ENCODE data around the gene ITGA4. TPM values are rescaled to one million over a fixed set of nuclear protein-coding genes. Genes with fewer than 3 reads are reported as not detected.

ITGA4 gene
- total RNA-seq, 1 experiment from 2014 or later = 4.6 TPM

DNA sequence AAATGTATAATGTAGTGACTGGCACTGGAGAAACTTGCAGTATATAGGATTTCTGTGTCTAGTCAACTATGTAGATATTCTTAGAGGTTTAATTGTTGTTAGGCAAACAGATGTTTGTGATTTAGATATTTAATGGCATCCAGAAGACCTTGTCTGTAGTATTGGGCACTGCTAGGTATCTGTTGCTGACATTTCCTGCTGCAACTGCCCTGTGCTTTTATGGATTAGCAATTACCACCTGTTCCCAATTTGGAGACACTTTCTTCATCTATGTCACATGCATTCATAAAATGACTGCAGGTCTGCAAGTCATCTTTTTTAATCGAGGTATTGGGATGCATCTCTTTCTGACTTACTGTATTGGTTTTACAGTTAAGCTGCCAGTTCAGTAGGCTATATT, 71.3 kb downstream of the ITGA4 start:
- intact Hi-C loops (cut with micrococcal nuclease; ENCODE audit: unreplicated experiment) = no loop called here
- no peak overlapping the region for H3K4me3 ChIP-seq (ENCODE audit: low read depth, low read length, poor library complexity, severe bottlenecking)
- no peaks in the 10 kb centered on the region for H3K27me3 ChIP-seq (replicated peaks; ENCODE audit: insufficient read depth, low read depth, low read length, poor library complexity)
- TF ChIP-seq, protein P1, sequence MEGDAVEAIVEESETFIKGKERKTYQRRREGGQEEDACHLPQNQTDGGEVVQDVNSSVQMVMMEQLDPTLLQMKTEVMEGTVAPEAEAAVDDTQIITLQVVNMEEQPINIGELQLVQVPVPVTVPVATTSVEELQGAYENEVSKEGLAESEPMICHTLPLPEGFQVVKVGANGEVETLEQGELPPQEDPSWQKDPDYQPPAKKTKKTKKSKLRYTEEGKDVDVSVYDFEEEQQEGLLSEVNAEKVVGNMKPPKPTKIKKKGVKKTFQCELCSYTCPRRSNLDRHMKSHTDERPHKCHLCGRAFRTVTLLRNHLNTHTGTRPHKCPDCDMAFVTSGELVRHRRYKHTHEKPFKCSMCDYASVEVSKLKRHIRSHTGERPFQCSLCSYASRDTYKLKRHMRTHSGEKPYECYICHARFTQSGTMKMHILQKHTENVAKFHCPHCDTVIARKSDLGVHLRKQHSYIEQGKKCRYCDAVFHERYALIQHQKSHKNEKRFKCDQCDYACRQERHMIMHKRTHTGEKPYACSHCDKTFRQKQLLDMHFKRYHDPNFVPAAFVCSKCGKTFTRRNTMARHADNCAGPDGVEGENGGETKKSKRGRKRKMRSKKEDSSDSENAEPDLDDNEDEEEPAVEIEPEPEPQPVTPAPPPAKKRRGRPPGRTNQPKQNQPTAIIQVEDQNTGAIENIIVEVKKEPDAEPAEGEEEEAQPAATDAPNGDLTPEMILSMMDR (conservative IDR thresholded peaks at IDR 0.05; ENCODE audit: low read depth, low read length) = no peak
- TF ChIP-seq EZH2 (IDR thresholded peaks at IDR 0.05; ENCODE audit: borderline replicate concordance, low read depth, low read length, poor library complexity, severe bottlenecking) = no peak
- BruUV-seq (replicated peaks) = no TSS peak
- POLR2A ChIA-PET (ENCODE audit: low non-redundant PET) = no interaction called here
- DNase-seq (ENCODE audit: low spot score) = no peak
- H3K27ac ChIP-seq (ENCODE audit: low read depth, low read length, poor library complexity, severe bottlenecking) = no peak overlapping the region
- no peaks in the 10 kb centered on the region for H3K36me3 ChIP-seq (ENCODE audit: insufficient read depth, low read length, poor library complexity, severe bottlenecking)
- no peaks in the 10 kb centered on the region for H3K9me3 ChIP-seq (ENCODE audit: low read depth, low read length, poor library complexity, severe bottlenecking)
- H3K4me1 ChIP-seq (ENCODE audit: insufficient read depth, low read length, poor library complexity, severe bottlenecking) = no peaks in the 10 kb centered on the region
- CTCF ChIA-PET = no interaction called here

DNA sequence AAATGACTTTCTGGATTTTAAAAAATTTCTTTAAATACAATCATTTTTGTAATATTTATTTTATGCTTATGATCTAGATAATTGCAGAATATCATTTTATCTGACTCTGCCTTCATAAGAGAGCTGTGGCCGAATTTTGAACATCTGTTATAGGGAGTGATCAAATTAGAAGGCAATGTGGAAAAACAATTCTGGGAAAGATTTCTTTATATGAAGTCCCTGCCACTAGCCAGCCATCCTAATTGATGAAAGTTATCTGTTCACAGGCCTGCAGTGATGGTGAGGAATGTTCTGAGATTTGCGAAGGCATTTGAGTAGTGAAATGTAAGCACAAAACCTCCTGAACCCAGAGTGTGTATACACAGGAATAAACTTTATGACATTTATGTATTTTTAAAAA, 79.5 kb downstream of the ITGA4 start:
- no peaks in the 10 kb centered on the region for H3K9me3 ChIP-seq (ENCODE audit: low read depth, low read length, poor library complexity, severe bottlenecking)
- H3K4me1 ChIP-seq (ENCODE audit: insufficient read depth, low read length, poor library complexity, severe bottlenecking) = no peaks in the 10 kb centered on the region
- no peak overlapping the region for H3K4me3 ChIP-seq (ENCODE audit: low read depth, low read length, poor library complexity, severe bottlenecking)
- intact Hi-C loops (cut with micrococcal nuclease; ENCODE audit: unreplicated experiment) = no loop called here
- H3K27me3 ChIP-seq (replicated peaks; ENCODE audit: insufficient read depth, low read depth, low read length, poor library complexity) = no peaks in the 10 kb centered on the region
- ChIA-PET CTCF (no interaction called here), POLR2A (ENCODE audit: low non-redundant PET) (no interaction called here)
- no peaks in the 10 kb centered on the region for H3K36me3 ChIP-seq (ENCODE audit: insufficient read depth, low read length, poor library complexity, severe bottlenecking)
- DNase-seq (ENCODE audit: low spot score) = no peak
- H3K27ac ChIP-seq (ENCODE audit: low read depth, low read length, poor library complexity, severe bottlenecking) = no peak overlapping the region
- TF ChIP-seq, protein P1 (conservative IDR thresholded peaks at IDR 0.05; ENCODE audit: low read depth, low read length) = no peak
- BruUV-seq (replicated peaks) = no TSS peak

DNA sequence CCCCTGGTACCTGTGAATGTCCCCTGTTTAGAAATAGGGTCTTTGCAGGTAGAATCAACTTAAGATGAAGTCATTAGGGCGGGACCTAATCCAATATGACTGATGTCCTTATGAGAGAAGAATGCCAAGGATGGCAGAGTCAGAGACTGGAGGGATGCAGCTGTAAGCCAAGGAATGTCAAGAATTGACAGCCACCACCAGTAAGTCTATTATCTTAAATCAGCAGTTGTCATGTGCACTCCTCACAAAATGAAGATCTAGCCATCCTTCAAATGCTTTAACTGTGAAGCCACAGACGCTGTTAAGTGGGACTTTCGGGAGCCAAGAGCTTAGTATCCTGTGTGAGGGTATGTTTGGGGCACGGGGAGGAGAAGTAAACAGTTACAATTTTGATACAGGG, 83.2 kb downstream of the ITGA4 start:
- Histone ChIP-seq H3K9me3 (ENCODE audit: low read depth, low read length, poor library complexity, severe bottlenecking) (no peaks in the 10 kb centered on the region), H3K4me1 (ENCODE audit: insufficient read depth, low read length, poor library complexity, severe bottlenecking) (no peaks in the 10 kb centered on the region), H3K27me3 (replicated peaks; ENCODE audit: insufficient read depth, low read depth, low read length, poor library complexity) (no peaks in the 10 kb centered on the region), H3K27ac (ENCODE audit: low read depth, low read length, poor library complexity, severe bottlenecking) (no peak overlapping the region), H3K36me3 (ENCODE audit: insufficient read depth, low read length, poor library complexity, severe bottlenecking) (no peaks in the 10 kb centered on the region), H3K4me3 (ENCODE audit: low read depth, low read length, poor library complexity, severe bottlenecking) (no peak overlapping the region)
- POLR2A ChIA-PET (ENCODE audit: low non-redundant PET) = no interaction called here
- no peak for DNase-seq (ENCODE audit: low spot score)
- BruUV-seq (replicated peaks) = no TSS peak
- TF ChIP-seq, protein P1 (conservative IDR thresholded peaks at IDR 0.05; ENCODE audit: low read depth, low read length) = no peak
- TF ChIP-seq EZH2 (IDR thresholded peaks at IDR 0.05; ENCODE audit: borderline replicate concordance, low read depth, low read length, poor library complexity, severe bottlenecking) = no peak
- CTCF ChIA-PET = no interaction called here
- intact Hi-C loops (cut with micrococcal nuclease; ENCODE audit: unreplicated experiment) = no loop called here

Data from A673 (cell line).